PC-3 (cell line): ENCODE measurements around the gene OR10A7.
A peak's percentile ranks its signal among the peaks of the same experiment; 100 is the strongest.

Experiments used
- EZH2 ChIP-seq: fragments of 300-600 bp; sonication (generic); IDR thresholded peaks from one replicate; pipeline ENCODE4 v1.6.1; 2017; ENCODE audit warnings: antibody characterized with exemption, mild to moderate bottlenecking, low read length; ENCODE audit not compliant: unreplicated experiment
- EZH2phosphoT487 ChIP-seq: fragments of 300-600 bp; sonication (generic); IDR thresholded peaks from 2 replicates; pipeline ENCODE4 v1.6.1; 2018; ENCODE audit warnings: mild to moderate bottlenecking, antibody characterized with exemption, low read length, borderline replicate concordance
- TF ChIP-seq, protein P1 (sequence below): fragments of 300-600 bp; sonication (generic); conservative IDR thresholded peaks from 2 replicates; pipeline ENCODE4 v1.5.1; 2017; ENCODE audit warnings: antibody characterized with exemption, low read depth, mild to moderate bottlenecking, low read length

DNA sequence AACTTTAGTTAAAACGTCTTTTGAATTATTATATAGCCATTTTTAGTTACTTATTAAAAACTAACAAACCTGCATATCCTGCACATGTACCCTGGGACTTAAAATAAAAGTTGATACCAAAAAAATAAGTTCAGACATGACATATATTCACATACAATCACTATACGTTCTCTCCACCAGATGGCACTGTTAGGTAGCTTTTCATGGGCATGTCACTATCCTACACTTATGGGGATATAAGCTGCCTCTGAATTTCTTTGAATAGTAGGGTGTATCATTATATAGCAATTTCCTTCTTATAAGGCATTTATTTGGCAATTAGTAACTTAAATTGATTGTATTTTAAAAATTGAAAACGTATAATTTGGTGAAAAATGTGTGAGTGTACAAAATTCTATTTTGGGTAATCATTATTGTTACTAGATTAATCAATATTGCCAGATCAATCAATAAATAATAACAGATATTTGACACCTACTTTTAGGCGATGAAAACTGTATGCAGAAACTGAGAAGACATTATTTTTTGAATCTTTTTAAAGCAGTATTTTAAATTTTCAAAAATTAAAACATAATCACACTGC, 31.8 kb upstream of the OR10A7 start:
- TF ChIP-seq EZH2phosphoT487 (no peak), EZH2 (no peak)
- TF ChIP-seq, protein P1, sequence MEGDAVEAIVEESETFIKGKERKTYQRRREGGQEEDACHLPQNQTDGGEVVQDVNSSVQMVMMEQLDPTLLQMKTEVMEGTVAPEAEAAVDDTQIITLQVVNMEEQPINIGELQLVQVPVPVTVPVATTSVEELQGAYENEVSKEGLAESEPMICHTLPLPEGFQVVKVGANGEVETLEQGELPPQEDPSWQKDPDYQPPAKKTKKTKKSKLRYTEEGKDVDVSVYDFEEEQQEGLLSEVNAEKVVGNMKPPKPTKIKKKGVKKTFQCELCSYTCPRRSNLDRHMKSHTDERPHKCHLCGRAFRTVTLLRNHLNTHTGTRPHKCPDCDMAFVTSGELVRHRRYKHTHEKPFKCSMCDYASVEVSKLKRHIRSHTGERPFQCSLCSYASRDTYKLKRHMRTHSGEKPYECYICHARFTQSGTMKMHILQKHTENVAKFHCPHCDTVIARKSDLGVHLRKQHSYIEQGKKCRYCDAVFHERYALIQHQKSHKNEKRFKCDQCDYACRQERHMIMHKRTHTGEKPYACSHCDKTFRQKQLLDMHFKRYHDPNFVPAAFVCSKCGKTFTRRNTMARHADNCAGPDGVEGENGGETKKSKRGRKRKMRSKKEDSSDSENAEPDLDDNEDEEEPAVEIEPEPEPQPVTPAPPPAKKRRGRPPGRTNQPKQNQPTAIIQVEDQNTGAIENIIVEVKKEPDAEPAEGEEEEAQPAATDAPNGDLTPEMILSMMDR: peak; percentile 83
